Smooth muscle cell (in vitro differentiated cells): ENCODE results near the gene KPNA6. TPM values are rescaled to one million over a fixed set of nuclear protein-coding genes. Genes with fewer than 3 reads are reported as not detected.
"Not testable (repeated sequence)": the region's sequence is repeated elsewhere in the genome, so short reads cannot be mapped to it uniquely, and the experiment has no call there.

Source experiments
- DNase-seq: peaks from one replicate; lab custom pipeline; 2025; ENCODE audit not compliant: unreplicated experiment; lab: John Stamatoyannopoulos, UW
- H2AFZ ChIP-seq: fragments of 200-600 bp; sonication (generic); 2 replicates; pipeline ENCODE4 v1.6.0; 2016; ENCODE audit warnings: antibody characterized with exemption, low read depth, mild to moderate bottlenecking
- H3F3A ChIP-seq: fragments of 200-600 bp; sonication (generic); 2 replicates; pipeline ENCODE4 v1.6.0; 2017; ENCODE audit warnings: antibody characterized with exemption, low read depth
- H3K27ac ChIP-seq: fragments of 200-600 bp; sonication (generic); 2 replicates; pipeline ENCODE4 v1.5.1; 2016; ENCODE audit warnings: low read depth, mild to moderate bottlenecking
- H3K27me3 ChIP-seq: fragments of 200-600 bp; sonication (generic); 2 replicates; pipeline ENCODE4 v1.6.1; 2016; ENCODE audit warnings: low read depth, mild to moderate bottlenecking
- H3K36me3 ChIP-seq: fragments of 200-600 bp; sonication (generic); 2 replicates; pipeline ENCODE4 v1.5.1; 2016; ENCODE audit warnings: low read depth
- H3K4me1 ChIP-seq: fragments of 200-600 bp; sonication (generic); 2 replicates; pipeline ENCODE4 v1.5.1; 2016; ENCODE audit warnings: low read depth
- H3K4me2 ChIP-seq: fragments of 200-600 bp; sonication (generic); 2 replicates; pipeline ENCODE4 v1.6.0; 2016; ENCODE audit warnings: mild to moderate bottlenecking
- H3K4me3 ChIP-seq: fragments of 200-600 bp; sonication (generic); 2 replicates; pipeline ENCODE4 v1.5.1; 2016; ENCODE audit warnings: mild to moderate bottlenecking
- H3K79me2 ChIP-seq: fragments of 200-600 bp; sonication (generic); 2 replicates; pipeline ENCODE4 v1.6.0; 2016; ENCODE audit warnings: low read depth, mild to moderate bottlenecking
- H3K9ac ChIP-seq: fragments of 200-600 bp; sonication (generic); 2 replicates; pipeline ENCODE4 v1.6.0; 2016; ENCODE audit warnings: low read depth
- H3K9me3 ChIP-seq: fragments of 200-600 bp; sonication (generic); replicated peaks from 2 replicates; pipeline ENCODE4 v1.5.1; 2016; ENCODE audit warnings: low read depth
- H4K20me1 ChIP-seq: fragments of 200-600 bp; sonication (generic); 2 replicates; pipeline ENCODE4 v1.6.0; 2016; ENCODE audit warnings: low read depth
- WGBS: methylation state at CpG from one replicate; pipeline ENCODE4 v1.1.7; 2016; ENCODE audit warnings: low lambda C conversion rate; 5-methylcytosine and 5-hydroxymethylcytosine counted together
- polyA plus RNA-seq: library from polyadenylated mRNA; unstranded; fragments of >200 nt; fragmentation: Nextera tagmentation; extraction: Ambion mirVana; gene quantifications from 2 replicates; pipeline ENCODE4 v1.2.1, GENCODE V29; 2016
- total RNA-seq: library from RNA; depleted of rRNA; stranded (reverse); fragments of >200 nt; gene quantifications from 2 replicates; pipeline ENCODE4 v1.2.3, GENCODE V29; 2014
- TF ChIP-seq, protein P1 (sequence below): fragments of 200-600 bp; sonication (generic); IDR thresholded peaks from 2 replicates; pipeline ENCODE4 v1.5.1; 2017; ENCODE audit warnings: borderline replicate concordance, mild to moderate bottlenecking, antibody characterized with exemption; ENCODE audit not compliant: insufficient read depth, poor library complexity, severe bottlenecking

The KPNA6 gene
- total and polyA plus RNA-seq, 2 experiments from 2014 or later, result 29.1 to 35.8 TPM

- Histone ChIP-seq H3K27ac (no peak overlapping the region), H3K79me2 (peaks cover 96% of the 10 kb centered on the region), H3K9ac (no peak overlapping the region), H3K27me3 (no peaks in the 10 kb centered on the region), H4K20me1 (peaks cover 79% of the 10 kb centered on the region), H2AFZ (no peak overlapping the region), H3K4me2 (no peak overlapping the region), H3F3A (no peaks in the 10 kb centered on the region), H3K4me1 (no peaks in the 10 kb centered on the region), H3K36me3 (no peaks in the 10 kb centered on the region), H3K4me3 (no peak overlapping the region), H3K9me3 (no peaks in the 10 kb centered on the region)
- 97% methylated on average over 3 of the region's 3 CpGs for WGBS
- no peak for DNase-seq
- TF ChIP-seq, protein P1, sequence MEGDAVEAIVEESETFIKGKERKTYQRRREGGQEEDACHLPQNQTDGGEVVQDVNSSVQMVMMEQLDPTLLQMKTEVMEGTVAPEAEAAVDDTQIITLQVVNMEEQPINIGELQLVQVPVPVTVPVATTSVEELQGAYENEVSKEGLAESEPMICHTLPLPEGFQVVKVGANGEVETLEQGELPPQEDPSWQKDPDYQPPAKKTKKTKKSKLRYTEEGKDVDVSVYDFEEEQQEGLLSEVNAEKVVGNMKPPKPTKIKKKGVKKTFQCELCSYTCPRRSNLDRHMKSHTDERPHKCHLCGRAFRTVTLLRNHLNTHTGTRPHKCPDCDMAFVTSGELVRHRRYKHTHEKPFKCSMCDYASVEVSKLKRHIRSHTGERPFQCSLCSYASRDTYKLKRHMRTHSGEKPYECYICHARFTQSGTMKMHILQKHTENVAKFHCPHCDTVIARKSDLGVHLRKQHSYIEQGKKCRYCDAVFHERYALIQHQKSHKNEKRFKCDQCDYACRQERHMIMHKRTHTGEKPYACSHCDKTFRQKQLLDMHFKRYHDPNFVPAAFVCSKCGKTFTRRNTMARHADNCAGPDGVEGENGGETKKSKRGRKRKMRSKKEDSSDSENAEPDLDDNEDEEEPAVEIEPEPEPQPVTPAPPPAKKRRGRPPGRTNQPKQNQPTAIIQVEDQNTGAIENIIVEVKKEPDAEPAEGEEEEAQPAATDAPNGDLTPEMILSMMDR, result no peak
Measured at GRCh38 chr1:32144033-32144432, 36.2 kb downstream of the KPNA6 start.

GRCh38 chr1:32147799-32148198, 39.9 kb downstream of the KPNA6 start:
- peaks cover 82% of the 10 kb centered on the region for H4K20me1 ChIP-seq
- not testable (repeated sequence) for H3K27me3 ChIP-seq, H3K27ac ChIP-seq, H3K36me3 ChIP-seq, H3F3A ChIP-seq, H3K4me2 ChIP-seq, H2AFZ ChIP-seq, H3K4me3 ChIP-seq, H3K9me3 ChIP-seq, DNase-seq, H3K9ac ChIP-seq
- peaks cover 11% of the 10 kb centered on the region for H3K4me1 ChIP-seq
- peaks cover 81% of the 10 kb centered on the region for H3K79me2 ChIP-seq
- 94% methylated on average over 5 of the region's 5 CpGs for WGBS

DNA sequence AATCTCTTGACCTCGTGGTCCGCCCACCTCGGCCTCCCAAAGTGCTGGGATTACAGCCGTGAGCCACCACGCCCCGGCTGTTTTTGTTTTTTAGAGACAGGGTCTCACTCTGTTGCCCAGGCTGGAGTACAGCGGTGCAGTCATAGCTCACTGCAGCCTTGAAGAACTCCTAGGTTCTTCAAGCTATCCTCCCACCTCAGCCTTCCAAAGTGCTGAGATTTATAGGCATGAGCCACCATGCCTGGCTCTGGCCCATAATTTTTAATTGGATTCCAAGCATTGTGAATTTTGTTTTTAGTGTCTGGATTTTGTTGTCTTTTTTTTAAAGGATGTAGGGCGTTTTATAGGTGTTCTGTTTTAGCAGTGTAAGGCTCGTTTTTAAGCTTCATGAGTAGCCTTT, 43.0 kb downstream of the KPNA6 start:
- Histone ChIP-seq H2AFZ (no peak overlapping the region), H3K36me3 (no peaks in the 10 kb centered on the region), H3K4me2 (peak overlapping the region; percentile 41), H3K4me1 (peaks cover 11% of the 10 kb centered on the region), H3K4me3 (no peak overlapping the region), H3K79me2 (peaks cover 69% of the 10 kb centered on the region), H3K9ac (no peak overlapping the region), H4K20me1 (peaks cover 81% of the 10 kb centered on the region), H3K9me3 (no peaks in the 10 kb centered on the region), H3K27ac (peak overlapping the region; percentile 64), H3F3A (peaks cover 7% of the 10 kb centered on the region), H3K27me3 (no peaks in the 10 kb centered on the region)
- WGBS, result 66% methylated on average over 9 of the region's 9 CpGs
- TF ChIP-seq, protein P1, result no peak
- DNase-seq, result no peak

DNA sequence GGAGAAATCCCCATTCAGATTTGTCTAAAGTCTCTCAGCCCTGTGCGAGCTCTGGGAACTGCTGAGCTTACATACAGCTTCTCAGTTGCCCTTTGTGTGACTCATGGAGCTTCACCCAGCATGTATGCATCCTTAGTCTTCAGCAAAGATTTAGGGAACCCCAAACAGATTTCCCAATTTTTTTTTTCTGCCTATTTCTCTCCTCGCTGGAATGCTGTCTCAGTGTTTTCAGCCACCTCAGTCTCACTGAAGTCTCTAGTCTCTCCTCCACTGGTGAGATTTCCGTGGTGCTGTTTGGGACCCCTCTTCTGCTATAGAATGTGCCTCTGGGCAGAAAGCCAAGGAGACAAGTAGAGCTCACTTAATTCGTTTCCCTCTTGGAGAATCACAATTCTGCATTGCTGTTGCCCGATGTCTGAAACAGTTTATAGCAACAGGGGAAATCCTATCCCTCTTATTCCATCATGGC, 43.5 kb downstream of the KPNA6 start:
- H3K4me3 ChIP-seq, result no peak overlapping the region
- H3K9ac ChIP-seq, result no peak overlapping the region
- peaks cover 3% of the 10 kb centered on the region for H3K36me3 ChIP-seq
- H3K9me3 ChIP-seq, result no peaks in the 10 kb centered on the region
- DNase-seq, result no peak
- H2AFZ ChIP-seq, result no peak overlapping the region
- H3K27ac ChIP-seq, result peak overlapping the region; percentile 64
- peaks cover 78% of the 10 kb centered on the region for H4K20me1 ChIP-seq
- H3K4me2 ChIP-seq, result peak overlapping the region; percentile 53
- TF ChIP-seq, protein P1, result no peak
- H3K4me1 ChIP-seq, result peaks cover 11% of the 10 kb centered on the region
- H3K79me2 ChIP-seq, result peaks cover 64% of the 10 kb centered on the region
- 12% methylated on average over 5 of the region's 5 CpGs for WGBS
- H3K27me3 ChIP-seq, result no peaks in the 10 kb centered on the region
- peaks cover 7% of the 10 kb centered on the region for H3F3A ChIP-seq
